SK-N-SH (cell line): ENCODE data around the gene MED29.

Experiments used
- FOXJ3 ChIP-seq: sonication (generic); formaldehyde crosslinking; IDR thresholded peaks from 2 replicates; pipeline ENCODE4 v1.5.1; 2020; ENCODE audit warnings: mild to moderate bottlenecking, missing genetic modification reagents
- GABPA ChIP-seq: IDR thresholded peaks from 2 replicates; pipeline ENCODE4 v1.4.0; 2012; ENCODE audit warnings: low read depth, mild to moderate bottlenecking
- JUND ChIP-seq: IDR thresholded peaks from 2 replicates; pipeline ENCODE4 v1.4.0; 2012
- MXI1 ChIP-seq: IDR thresholded peaks from 2 replicates; pipeline ENCODE4 v1.6.1; 2012; ENCODE audit warnings: mild to moderate bottlenecking, low read depth, low read length, improper control_type of control experiment
- POLR2AphosphoS5 ChIP-seq: IDR thresholded peaks from 2 replicates; pipeline ENCODE4 v1.6.1; 2012; ENCODE audit warnings: low read depth, low read length
- TAF1 ChIP-seq: IDR thresholded peaks from 2 replicates; pipeline ENCODE4 v1.6.1; 2012; ENCODE audit warnings: low read depth, mild to moderate bottlenecking, low read length, moderate library complexity, borderline replicate concordance
- TF ChIP-seq, protein P1 (sequence below): fragments of 200-600 bp; sonication (generic); IDR thresholded peaks from 2 replicates; pipeline ENCODE4 v1.6.1; 2017; ENCODE audit warnings: antibody characterized with exemption, mild to moderate bottlenecking, moderate library complexity
- TF ChIP-seq, protein P2 (sequence below): IDR thresholded peaks from 2 replicates; pipeline ENCODE4 v1.6.1; 2012; ENCODE audit warnings: mild to moderate bottlenecking, low read depth, low read length, moderate library complexity

DNA sequence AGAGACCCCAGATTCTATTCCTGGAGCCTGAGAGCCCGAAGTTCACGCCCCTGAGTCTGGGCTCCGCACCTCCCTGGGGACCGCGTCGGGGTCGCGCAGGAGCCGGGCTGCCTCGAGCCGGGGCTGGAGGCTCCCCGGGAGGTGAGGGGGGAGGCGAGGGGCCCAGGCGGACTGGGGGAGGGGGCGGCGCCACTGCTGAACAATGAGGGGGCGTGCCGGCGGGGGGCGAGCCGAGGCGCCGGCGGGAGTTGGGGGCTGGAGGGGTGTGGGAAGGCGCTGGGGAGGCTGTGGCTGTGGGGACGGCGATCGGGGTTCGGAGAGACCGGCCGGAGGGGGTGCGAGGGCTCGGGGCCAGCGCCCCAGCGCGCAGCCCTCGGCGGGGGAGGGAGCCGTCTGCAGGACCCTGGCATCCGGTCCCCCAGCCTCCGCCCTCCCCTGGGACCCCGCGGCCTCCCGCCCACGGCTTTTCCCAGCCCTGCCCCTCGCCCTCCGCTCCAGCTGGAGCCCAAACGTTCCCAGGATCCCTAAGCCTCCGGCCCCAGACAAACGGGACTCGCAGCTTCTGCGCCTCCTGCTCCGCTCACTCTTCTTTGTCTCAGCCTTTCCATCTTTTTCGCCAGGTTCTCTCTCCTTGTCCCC lies 22.2 kb downstream of the MED29 start:
- TF ChIP-seq POLR2AphosphoS5 = 0 out of 2 replicates have a peak, but pooled peaks have one; percentile 31
- TF ChIP-seq, protein P1, sequence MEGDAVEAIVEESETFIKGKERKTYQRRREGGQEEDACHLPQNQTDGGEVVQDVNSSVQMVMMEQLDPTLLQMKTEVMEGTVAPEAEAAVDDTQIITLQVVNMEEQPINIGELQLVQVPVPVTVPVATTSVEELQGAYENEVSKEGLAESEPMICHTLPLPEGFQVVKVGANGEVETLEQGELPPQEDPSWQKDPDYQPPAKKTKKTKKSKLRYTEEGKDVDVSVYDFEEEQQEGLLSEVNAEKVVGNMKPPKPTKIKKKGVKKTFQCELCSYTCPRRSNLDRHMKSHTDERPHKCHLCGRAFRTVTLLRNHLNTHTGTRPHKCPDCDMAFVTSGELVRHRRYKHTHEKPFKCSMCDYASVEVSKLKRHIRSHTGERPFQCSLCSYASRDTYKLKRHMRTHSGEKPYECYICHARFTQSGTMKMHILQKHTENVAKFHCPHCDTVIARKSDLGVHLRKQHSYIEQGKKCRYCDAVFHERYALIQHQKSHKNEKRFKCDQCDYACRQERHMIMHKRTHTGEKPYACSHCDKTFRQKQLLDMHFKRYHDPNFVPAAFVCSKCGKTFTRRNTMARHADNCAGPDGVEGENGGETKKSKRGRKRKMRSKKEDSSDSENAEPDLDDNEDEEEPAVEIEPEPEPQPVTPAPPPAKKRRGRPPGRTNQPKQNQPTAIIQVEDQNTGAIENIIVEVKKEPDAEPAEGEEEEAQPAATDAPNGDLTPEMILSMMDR = no peak
- TF ChIP-seq, protein P2, sequence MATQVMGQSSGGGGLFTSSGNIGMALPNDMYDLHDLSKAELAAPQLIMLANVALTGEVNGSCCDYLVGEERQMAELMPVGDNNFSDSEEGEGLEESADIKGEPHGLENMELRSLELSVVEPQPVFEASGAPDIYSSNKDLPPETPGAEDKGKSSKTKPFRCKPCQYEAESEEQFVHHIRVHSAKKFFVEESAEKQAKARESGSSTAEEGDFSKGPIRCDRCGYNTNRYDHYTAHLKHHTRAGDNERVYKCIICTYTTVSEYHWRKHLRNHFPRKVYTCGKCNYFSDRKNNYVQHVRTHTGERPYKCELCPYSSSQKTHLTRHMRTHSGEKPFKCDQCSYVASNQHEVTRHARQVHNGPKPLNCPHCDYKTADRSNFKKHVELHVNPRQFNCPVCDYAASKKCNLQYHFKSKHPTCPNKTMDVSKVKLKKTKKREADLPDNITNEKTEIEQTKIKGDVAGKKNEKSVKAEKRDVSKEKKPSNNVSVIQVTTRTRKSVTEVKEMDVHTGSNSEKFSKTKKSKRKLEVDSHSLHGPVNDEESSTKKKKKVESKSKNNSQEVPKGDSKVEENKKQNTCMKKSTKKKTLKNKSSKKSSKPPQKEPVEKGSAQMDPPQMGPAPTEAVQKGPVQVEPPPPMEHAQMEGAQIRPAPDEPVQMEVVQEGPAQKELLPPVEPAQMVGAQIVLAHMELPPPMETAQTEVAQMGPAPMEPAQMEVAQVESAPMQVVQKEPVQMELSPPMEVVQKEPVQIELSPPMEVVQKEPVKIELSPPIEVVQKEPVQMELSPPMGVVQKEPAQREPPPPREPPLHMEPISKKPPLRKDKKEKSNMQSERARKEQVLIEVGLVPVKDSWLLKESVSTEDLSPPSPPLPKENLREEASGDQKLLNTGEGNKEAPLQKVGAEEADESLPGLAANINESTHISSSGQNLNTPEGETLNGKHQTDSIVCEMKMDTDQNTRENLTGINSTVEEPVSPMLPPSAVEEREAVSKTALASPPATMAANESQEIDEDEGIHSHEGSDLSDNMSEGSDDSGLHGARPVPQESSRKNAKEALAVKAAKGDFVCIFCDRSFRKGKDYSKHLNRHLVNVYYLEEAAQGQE = no peak
- TF ChIP-seq TAF1 = no peak
- no peak for TF ChIP-seq FOXJ3 (CRISPR knock-in tag)
- no peak for TF ChIP-seq GABPA
- no peak for TF ChIP-seq JUND
- no peak for TF ChIP-seq MXI1
